HepG2 (cell line): ENCODE measurements around the gene KCNH1.

ENCODE experiments used
- KAT7 ChIP-seq: IDR thresholded peaks from 2 replicates; pipeline ENCODE4 v1.6.1; 2018; ENCODE audit warnings: borderline replicate concordance, missing compliant biosample characterization
- SMAD3 ChIP-seq: sonication (generic); formaldehyde crosslinking; IDR thresholded peaks from 2 replicates; pipeline ENCODE4 v1.4.0; 2020; ENCODE audit warnings: missing genetic modification reagents
- SRF ChIP-seq: IDR thresholded peaks from 2 replicates; pipeline ENCODE4 v1.6.1; 2011; ENCODE audit warnings: mild to moderate bottlenecking, low read depth, low read length, moderate library complexity

DNA sequence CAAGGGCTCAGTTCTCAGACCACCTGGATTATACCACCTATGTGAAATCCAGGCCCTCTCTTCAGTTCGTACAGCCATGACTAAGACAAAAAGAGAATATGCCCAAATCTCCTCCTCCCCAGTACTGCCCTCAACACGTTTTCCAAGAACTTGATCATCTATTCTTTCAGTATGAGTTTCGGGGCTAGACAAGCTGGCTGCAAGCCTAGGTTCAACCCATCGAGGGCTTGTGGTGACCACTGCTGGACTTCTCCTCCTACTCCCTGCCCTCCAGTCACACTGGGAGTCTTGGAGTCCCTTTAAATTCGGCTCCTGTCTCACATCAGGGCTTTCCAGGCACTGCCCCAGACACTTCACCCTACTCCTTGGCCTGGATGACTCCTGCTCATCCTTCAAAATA lies 352.3 kb downstream of the KCNH1 start:
- no peak for TF ChIP-seq SRF
- TF ChIP-seq SMAD3 (CRISPR knock-in tag) = no peak
- no peak for TF ChIP-seq KAT7 (CRISPR knock-in tag)
